HFFc6 (cell line): Measurements from ENCODE around the gene CKB. TPM values are rescaled to one million over a fixed set of nuclear protein-coding genes. Genes with fewer than 3 reads are reported as not detected.

Experiments used
- DNase-seq: peaks from one replicate; pipeline ENCODE4 v3.0.0-alpha.2; 2018
- H3K27ac Mint-ChIP-seq: 2 replicates; pipeline ENCODE4 v1.8.0; 2020; ENCODE audit warnings: mild to moderate bottlenecking, mixed read lengths
- H3K27me3 Mint-ChIP-seq: 2 replicates; pipeline ENCODE4 v1.8.0; 2021; ENCODE audit warnings: mild to moderate bottlenecking, moderate library complexity, mixed read lengths; ENCODE audit not compliant: insufficient read depth
- H3K36me3 Mint-ChIP-seq: 2 replicates; pipeline ENCODE4 v1.8.0; 2021; ENCODE audit warnings: low read depth, mixed read lengths
- H3K4me1 Mint-ChIP-seq: 2 replicates; pipeline ENCODE4 v1.8.0; 2020; ENCODE audit warnings: low read depth, mixed read lengths
- H3K4me3 Mint-ChIP-seq: 2 replicates; pipeline ENCODE4 v1.8.0; 2020; ENCODE audit warnings: mild to moderate bottlenecking, moderate library complexity, mixed read lengths
- H3K9me3 Mint-ChIP-seq: 2 replicates; pipeline ENCODE4 v1.8.0; 2020; ENCODE audit warnings: mild to moderate bottlenecking, mixed read lengths
- CTCF ChIP-seq: fragments of 200-600 bp; sonication (generic); IDR thresholded peaks from 2 replicates; pipeline ENCODE4 v1.5.0; 2021; ENCODE audit warnings: antibody characterized with exemption, mild to moderate bottlenecking
- total RNA-seq, 6 experiments: library from RNA; stranded (reverse); fragmentation: NEBNext Ultra II Directional; extraction: Animal tissue kit (Norgen Biotek cat#: 25700); gene quantifications; 2 replicates in 1 of 6; 3 replicates in 5 of 6; pipeline ENCODE4 v1.2.3, GENCODE V29; 2021

CKB gene
- total RNA-seq, 6 experiments from 2014 or later, result 16.6 to 31.3 (median 19.4) TPM

DNA sequence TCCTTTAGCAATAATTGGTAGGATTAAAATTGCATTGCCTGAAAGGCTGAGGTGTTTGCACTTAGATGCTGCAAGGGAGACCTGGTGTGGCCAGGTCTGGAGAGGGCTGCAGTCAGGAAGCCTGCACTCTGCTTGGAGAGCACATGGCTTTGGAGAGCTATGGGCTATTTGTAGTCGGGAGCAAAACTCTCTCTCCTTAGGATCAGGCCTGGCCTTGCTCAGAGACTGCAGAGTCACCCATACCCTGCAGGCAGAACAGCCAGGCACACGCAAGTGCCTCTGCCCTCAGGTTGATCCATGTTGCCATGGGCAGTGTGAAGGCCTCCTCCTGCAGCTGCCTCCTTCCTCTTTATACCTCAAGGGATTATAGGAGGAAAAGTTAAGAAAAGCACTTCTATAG is 26.8 kb downstream of the CKB start:
- H3K9me3 Mint-ChIP-seq, result no peaks in the 10 kb centered on the region
- peaks cover 1% of the 10 kb centered on the region; the same call in 1 of the 2 replicates for H3K27me3 Mint-ChIP-seq
- peaks cover 15% of the 10 kb centered on the region for H3K36me3 Mint-ChIP-seq
- H3K4me1 Mint-ChIP-seq, result peaks cover 10% of the 10 kb centered on the region; the same call in 1 of the 2 replicates
- DNase-seq, result no peak
- peak overlapping the region; percentile 31; the same call in 1 of the 2 replicates for H3K27ac Mint-ChIP-seq
- no peak for TF ChIP-seq CTCF
- no peak overlapping the region for H3K4me3 Mint-ChIP-seq

DNA sequence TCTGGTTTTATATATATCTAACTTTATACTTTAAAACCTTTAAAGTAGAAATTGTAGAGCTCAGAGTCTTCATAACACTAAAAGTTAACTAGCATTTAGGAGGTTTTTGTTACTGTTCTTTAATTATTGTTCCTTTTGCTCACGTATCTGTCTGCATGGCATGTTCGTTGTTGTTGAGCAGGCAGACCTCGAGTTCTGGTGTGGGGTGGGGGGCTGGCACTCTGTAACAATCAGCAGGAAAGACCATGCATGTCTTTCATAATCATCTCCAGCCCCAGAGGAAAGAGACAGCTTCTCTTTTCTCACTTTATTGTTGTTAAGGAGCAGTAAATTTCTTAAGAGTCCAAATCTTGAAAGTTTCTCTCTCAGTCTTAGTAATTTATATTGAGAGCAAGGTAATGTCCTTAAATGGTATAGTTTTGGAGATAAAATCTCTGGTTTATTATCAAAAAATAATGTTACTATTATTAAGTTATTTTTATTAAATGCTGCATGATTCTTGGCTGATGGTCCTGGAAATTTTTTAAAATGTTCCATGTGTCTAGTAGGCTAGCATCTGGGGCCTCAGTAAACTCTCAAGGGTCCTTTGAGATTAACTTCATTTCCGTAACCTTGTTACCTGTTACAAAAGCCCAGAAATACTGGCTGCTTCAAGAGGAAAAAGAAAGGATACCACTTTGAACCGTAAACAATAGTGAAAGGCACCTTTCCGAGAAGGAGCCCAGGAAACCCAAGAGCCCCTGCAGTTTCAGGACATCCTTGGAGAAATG is 30.3 kb downstream of the CKB start:
- no peak for DNase-seq
- Mint-ChIP-seq H3K36me3 (peaks cover 26% of the 10 kb centered on the region), H3K4me1 (peaks cover 20% of the 10 kb centered on the region), H3K4me3 (no peak overlapping the region), H3K27ac (no peak overlapping the region; the same call in 1 of the 2 replicates), H3K9me3 (no peaks in the 10 kb centered on the region), H3K27me3 (no peaks in the 10 kb centered on the region; the same call in 1 of the 2 replicates)
- TF ChIP-seq CTCF, result no peak

GRCh38 chr14:103491691-103492090 is 30.9 kb downstream of the CKB start:
- Mint-ChIP-seq H3K36me3 (peaks cover 26% of the 10 kb centered on the region), H3K27ac (no peak overlapping the region), H3K4me1 (peaks cover 20% of the 10 kb centered on the region), H3K9me3 (no peaks in the 10 kb centered on the region), H3K27me3 (no peaks in the 10 kb centered on the region; the same call in 1 of the 2 replicates), H3K4me3 (no peak overlapping the region)
- no peak for DNase-seq
- no peak for TF ChIP-seq CTCF

DNA sequence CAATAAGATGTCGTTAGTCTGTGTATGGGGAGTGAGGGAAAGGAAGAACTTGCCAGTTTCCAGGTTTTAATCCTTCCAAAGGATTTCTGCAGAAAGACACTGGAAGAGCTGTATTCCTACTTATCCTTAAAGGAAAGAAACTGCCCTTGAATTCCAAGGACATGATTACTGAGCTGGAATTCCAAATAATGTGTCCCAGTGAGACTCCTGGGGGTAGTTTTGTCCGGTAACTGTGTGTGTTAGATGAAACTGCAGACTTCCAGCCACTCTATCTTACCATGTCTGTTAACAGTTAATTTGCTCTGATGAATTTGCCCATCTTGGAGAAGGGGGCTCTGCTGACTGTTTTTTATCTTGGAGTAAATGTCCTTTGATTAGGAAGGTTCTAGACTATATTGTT is 33.0 kb downstream of the CKB start:
- no peaks in the 10 kb centered on the region; the same call in 1 of the 2 replicates for H3K27me3 Mint-ChIP-seq
- no peak for DNase-seq
- H3K4me1 Mint-ChIP-seq, result peaks cover 20% of the 10 kb centered on the region
- TF ChIP-seq CTCF, result no peak
- no peaks in the 10 kb centered on the region for H3K9me3 Mint-ChIP-seq
- peak overlapping the region; percentile 51; the same call in 1 of the 2 replicates for H3K4me3 Mint-ChIP-seq
- H3K27ac Mint-ChIP-seq, result peak overlapping the region; percentile 84; the same call in 1 of the 2 replicates
- H3K36me3 Mint-ChIP-seq, result peaks cover 26% of the 10 kb centered on the region

DNA sequence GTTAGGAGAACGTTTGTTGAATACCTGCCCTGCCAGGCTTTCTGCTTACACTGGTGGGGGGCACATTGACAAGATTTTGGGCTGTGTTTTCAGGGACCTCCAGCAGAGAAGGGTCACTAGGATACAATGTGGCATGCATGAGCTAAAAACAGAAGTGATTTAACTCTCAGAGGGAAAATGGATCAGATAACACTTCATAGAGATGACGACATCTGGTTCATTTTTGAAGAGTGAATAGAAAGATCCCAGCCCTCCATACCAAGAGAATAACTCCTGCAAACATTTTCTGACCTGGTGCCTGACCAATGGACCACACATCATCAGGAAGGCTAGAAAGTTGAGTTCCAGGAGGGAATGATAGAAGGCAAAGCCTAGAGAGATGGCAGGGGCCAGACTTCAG is 33.7 kb downstream of the CKB start:
- DNase-seq, result peak; percentile 48
- Mint-ChIP-seq H3K27me3 (no peaks in the 10 kb centered on the region; the same call in 1 of the 2 replicates), H3K27ac (peak overlapping the region; percentile 84), H3K9me3 (no peaks in the 10 kb centered on the region), H3K4me1 (peaks cover 22% of the 10 kb centered on the region), H3K4me3 (peak overlapping the region; percentile 51), H3K36me3 (peaks cover 27% of the 10 kb centered on the region)
- TF ChIP-seq CTCF, result no peak
